Thyroid gland (tissue), 4 donors: ENCODE measurements around the gene SETX. TPM values are rescaled to one million over a fixed set of nuclear protein-coding genes. Genes with fewer than 3 reads are reported as not detected.
"Not testable (repeated sequence)": the region's sequence is repeated elsewhere in the genome, so short reads cannot be mapped to it uniquely, and the experiment has no call there.

Experiments
- DNase-seq, 2 donors: peaks; one replicate each; pipeline ENCODE4 v3.0.0-alpha.2; 2019
- H3K27ac ChIP-seq, 3 donors: fragments of 200-600 bp; sonication (generic); 1 replicate in 2 of 3; 2 replicates in 1 of 3; pipeline ENCODE4 v1.5.1; 2016 to 2019; ENCODE audit warnings: mild to moderate bottlenecking in 1 of 3, moderate library complexity in 1 of 3
- H3K27me3 ChIP-seq: fragments of 200-600 bp; sonication (generic); one replicate; pipeline ENCODE4 v1.5.1; 2019
- H3K36me3 ChIP-seq, 2 donors: fragments of 200-600 bp; sonication (generic); one replicate each; pipeline ENCODE4 v1.5.1; 2016 to 2019
- H3K4me1 ChIP-seq, 2 donors: fragments of 200-600 bp; sonication (generic); one replicate each; pipeline ENCODE4 v1.5.1; 2017 to 2019
- H3K4me3 ChIP-seq, 3 donors: fragments of 200-600 bp; sonication (generic); replicated peaks in 1 of 3; 1 replicate in 2 of 3; 2 replicates in 1 of 3; pipeline ENCODE4 v1.5.1; 2016; ENCODE audit warnings: mild to moderate bottlenecking in 1 of 3
- H3K9me3 ChIP-seq: fragments of 200-600 bp; sonication (generic); one replicate; pipeline ENCODE4 v1.5.1; 2017
- POLR2A ChIP-seq, 2 donors: fragments of 450-650 bp; IDR thresholded peaks; one replicate each; pipeline ENCODE4 v1.6.1; 2017; ENCODE audit warnings: antibody characterized with exemption in 2 of 2, mild to moderate bottlenecking in 2 of 2, moderate library complexity in 1 of 2
- WGBS, 2 donors: methylation state at CpG; one replicate each; pipeline ENCODE4 v1.1.5; 2017; 5-methylcytosine and 5-hydroxymethylcytosine counted together
- intact Hi-C: fragments of 100-400 bp; cut with DNase I; formaldehyde crosslinking; loops from one replicate; pipeline ENCODE4 v1.15.1; 2023
- total RNA-seq, 4 donors: library from RNA; depleted of rRNA; stranded (reverse); fragments of >200 nt; gene quantifications; one replicate each; pipeline ENCODE4 v1.2.3, GENCODE V29; 2016
- TF ChIP-seq, protein P1 (sequence below), 6 experiments: fragments of 200-600 bp in 3 of 6; fragments of 450-650 bp in 3 of 6; sonication (generic) in 3 of 6; IDR thresholded peaks; one replicate each; pipeline ENCODE4 v1.5.1; 2016 to 2019; ENCODE audit warnings: antibody characterized with exemption in 6 of 6, mild to moderate bottlenecking in 2 of 6, inconsistent platforms in 1 of 6, moderate library complexity in 1 of 6

Gene SETX
- total RNA-seq, 4 donors from 2014 or later, result 132 to 192 (median 170) TPM

DNA sequence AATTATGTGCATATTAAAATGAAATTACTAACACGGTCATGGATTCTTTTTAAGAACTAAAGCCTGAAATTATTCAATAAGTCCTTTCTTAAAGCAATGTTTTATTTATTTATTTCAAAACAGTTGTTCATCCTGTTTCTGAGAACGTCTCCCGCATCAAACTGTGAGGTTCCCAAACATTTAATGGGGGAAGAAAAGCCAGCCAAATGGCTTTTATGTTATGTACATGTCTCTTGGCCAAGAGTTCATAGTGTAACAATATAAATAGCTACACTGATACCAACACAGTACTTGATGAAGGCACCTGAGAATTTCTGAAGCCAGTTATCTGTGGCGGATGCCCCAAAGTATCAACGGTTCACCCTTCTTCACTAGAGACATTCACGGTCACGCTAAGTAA is 36.2 kb upstream of the SETX start:
- TF ChIP-seq, protein P1, sequence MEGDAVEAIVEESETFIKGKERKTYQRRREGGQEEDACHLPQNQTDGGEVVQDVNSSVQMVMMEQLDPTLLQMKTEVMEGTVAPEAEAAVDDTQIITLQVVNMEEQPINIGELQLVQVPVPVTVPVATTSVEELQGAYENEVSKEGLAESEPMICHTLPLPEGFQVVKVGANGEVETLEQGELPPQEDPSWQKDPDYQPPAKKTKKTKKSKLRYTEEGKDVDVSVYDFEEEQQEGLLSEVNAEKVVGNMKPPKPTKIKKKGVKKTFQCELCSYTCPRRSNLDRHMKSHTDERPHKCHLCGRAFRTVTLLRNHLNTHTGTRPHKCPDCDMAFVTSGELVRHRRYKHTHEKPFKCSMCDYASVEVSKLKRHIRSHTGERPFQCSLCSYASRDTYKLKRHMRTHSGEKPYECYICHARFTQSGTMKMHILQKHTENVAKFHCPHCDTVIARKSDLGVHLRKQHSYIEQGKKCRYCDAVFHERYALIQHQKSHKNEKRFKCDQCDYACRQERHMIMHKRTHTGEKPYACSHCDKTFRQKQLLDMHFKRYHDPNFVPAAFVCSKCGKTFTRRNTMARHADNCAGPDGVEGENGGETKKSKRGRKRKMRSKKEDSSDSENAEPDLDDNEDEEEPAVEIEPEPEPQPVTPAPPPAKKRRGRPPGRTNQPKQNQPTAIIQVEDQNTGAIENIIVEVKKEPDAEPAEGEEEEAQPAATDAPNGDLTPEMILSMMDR (IDR thresholded peaks at IDR 0.05), result no peak
- no peak for TF ChIP-seq POLR2A (IDR thresholded peaks at IDR 0.05)
- intact Hi-C loops, result no loop called here
- Histone ChIP-seq H3K4me1 (no peaks in the 10 kb centered on the region), H3K36me3 (peaks cover 74 to 80% of the 10 kb centered on the region in 2 donors), H3K27me3 (no peaks in the 10 kb centered on the region), H3K4me3 (no peak overlapping the region), H3K9me3 (no peaks in the 10 kb centered on the region), H3K27ac (no peak overlapping the region)
- 72 to 80% methylated on average over 7 of the region's 7 CpGs for WGBS, 2 donors
- no peak for DNase-seq

DNA sequence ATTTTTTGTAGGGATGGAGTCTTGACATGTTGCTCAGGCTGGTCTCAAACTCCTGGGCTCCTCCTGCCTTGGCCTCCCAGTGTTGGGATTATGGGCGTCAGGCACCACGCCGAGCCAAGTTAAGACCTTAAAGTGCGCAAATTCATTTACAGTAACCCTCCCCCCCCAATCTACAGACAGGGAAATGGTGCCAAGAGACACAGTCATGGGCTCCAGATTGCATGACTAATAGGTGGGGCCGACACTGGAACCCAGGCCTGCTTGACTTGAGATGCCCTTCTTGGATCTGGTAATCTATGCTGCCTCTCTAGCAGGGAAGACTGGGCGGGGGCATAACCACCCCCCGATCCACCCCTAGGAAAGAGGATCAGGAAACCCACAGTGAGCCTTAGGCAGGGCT is 32.3 kb upstream of the SETX start:
- Histone ChIP-seq H3K27ac (no peak overlapping the region), H3K4me1 (no peaks in the 10 kb centered on the region), H3K27me3 (no peaks in the 10 kb centered on the region), H3K36me3 (peaks cover 58 to 61% of the 10 kb centered on the region in 2 donors), H3K9me3 (no peaks in the 10 kb centered on the region), H3K4me3 (no peak overlapping the region)
- WGBS, 2 donors, result 98 to 99% methylated on average over 7 of the region's 7 CpGs
- no peak for DNase-seq
- intact Hi-C loops, result no loop called here
- TF ChIP-seq, protein P1 (IDR thresholded peaks at IDR 0.05), result no peak
- TF ChIP-seq POLR2A (IDR thresholded peaks at IDR 0.05), result no peak

DNA sequence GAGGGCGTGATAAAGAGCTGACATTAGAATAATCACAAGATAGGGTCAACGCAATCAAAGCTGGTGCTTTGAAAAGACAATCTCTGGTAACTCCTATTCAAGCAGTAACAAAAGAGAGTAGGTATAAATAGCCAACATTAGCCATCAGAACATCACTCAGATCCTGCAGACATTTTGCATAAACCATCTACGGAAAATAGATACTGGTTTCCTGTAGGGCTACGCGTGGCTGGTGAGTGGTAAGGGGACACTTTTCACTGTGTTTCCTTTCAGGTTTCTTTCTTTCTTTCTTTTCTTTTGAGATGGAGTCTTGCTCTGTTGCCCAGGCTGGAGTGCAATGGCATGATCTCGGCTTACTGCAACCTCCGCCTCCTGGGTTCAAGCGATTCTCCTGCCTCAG is 29.6 kb upstream of the SETX start:
- Histone ChIP-seq H3K36me3 (peaks cover 31 to 35% of the 10 kb centered on the region in 2 donors), H3K4me1 (no peaks in the 10 kb centered on the region), H3K27me3 (no peaks in the 10 kb centered on the region), H3K4me3 (no peak overlapping the region), H3K9me3 (no peaks in the 10 kb centered on the region), H3K27ac (no peak overlapping the region)
- DNase-seq, result no peak
- WGBS, 2 donors, result 94 to 96% methylated on average over 8 of the region's 8 CpGs
- intact Hi-C loops, result no loop called here
- no peak for TF ChIP-seq POLR2A (IDR thresholded peaks at IDR 0.05)
- TF ChIP-seq, protein P1 (IDR thresholded peaks at IDR 0.05), result no peak

DNA sequence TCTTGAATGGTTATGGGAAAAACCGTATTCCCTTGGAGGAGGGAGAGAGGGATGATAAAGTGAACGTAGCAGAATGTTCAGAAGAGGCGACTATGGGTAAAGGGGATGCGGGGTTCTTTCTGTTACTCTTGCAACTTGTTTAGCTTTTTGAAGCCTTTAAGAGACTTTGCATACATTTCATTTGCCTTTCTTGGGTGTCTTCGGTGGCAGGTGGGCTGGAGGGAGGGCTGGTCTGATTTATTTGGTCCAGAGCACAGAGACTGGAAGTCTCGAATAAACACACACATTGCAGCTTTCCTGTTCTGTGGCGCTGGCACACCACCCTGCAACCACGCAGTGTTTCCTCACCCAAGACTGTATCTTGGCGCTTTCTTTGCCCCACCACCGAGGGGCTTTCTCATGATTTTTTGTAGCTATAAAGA is 28.7 kb upstream of the SETX start:
- no peak for TF ChIP-seq POLR2A (IDR thresholded peaks at IDR 0.05)
- TF ChIP-seq, protein P1 (IDR thresholded peaks at IDR 0.05), result no peak
- no peak overlapping the region for H3K4me3 ChIP-seq
- H3K4me1 ChIP-seq, result no peaks in the 10 kb centered on the region
- 85 to 94% methylated on average over 10 of the region's 10 CpGs for WGBS, 2 donors
- no peak for DNase-seq
- H3K27ac ChIP-seq, result no peak overlapping the region
- intact Hi-C loops, result no loop called here
- H3K36me3 ChIP-seq, result peaks cover 29 to 39% of the 10 kb centered on the region in 2 donors
- no peaks in the 10 kb centered on the region for H3K9me3 ChIP-seq
- no peaks in the 10 kb centered on the region for H3K27me3 ChIP-seq

DNA sequence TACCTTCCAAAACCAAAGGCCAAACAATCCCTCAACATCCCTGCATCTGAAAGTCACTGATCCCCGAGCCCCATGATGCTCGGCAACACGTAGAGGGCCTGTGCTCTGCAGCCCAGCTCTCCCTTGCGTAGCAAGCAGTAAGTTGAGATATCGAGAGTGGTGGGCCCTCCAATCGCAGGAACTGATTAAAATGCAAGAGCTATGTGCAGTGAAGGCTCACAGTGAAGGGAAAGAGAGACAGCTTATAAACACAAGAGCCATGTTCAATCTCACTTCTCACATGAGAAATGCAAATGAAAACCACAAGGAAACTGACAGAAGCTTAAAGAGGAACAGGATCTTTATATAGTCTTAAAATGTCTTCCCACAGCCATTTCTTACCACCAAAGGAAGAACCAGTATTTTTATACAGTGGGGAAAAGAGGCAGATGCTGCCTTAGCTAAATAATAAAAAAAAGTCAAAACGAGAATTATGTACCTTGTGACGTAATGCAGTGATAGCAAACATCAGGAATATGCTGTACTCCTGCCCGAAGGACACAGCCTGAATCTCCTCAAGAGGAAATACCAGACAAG is 27.3 kb upstream of the SETX start:
- peaks cover 18 to 31% of the 10 kb centered on the region in 2 donors for H3K36me3 ChIP-seq
- intact Hi-C loops, result no loop called here
- no peak overlapping the region for H3K4me3 ChIP-seq
- 84 to 91% methylated on average over 9 of the region's 9 CpGs for WGBS, 2 donors
- H3K4me1 ChIP-seq, result no peaks in the 10 kb centered on the region
- no peak for DNase-seq
- H3K27me3 ChIP-seq, result no peaks in the 10 kb centered on the region
- TF ChIP-seq, protein P1 (IDR thresholded peaks at IDR 0.05), result no peak
- no peak for TF ChIP-seq POLR2A (IDR thresholded peaks at IDR 0.05)
- no peaks in the 10 kb centered on the region for H3K9me3 ChIP-seq
- H3K27ac ChIP-seq, result no peak overlapping the region

DNA sequence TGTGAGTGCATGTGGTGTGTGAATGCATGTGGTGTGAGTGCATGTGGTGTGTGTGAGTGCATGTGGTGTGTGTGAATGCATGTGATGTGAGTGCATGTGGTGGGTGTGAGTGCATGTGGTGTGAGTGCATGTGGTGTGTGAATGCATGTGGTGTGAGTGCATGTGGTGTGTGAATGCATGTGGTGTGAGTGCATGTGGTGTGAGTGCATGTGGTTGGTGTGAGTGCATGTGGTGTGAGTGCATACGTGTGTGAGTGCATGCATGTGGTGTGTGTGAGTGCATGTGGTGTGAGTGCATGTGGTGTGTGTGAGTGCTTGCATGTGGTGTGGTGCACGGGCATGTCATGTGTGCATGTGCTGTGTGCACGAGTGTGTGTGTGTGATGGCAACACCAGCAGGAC is 23.6 kb upstream of the SETX start:
- DNase-seq, H3K4me3 ChIP-seq, H3K27ac ChIP-seq, H3K27me3 ChIP-seq, intact Hi-C loops, H3K4me1 ChIP-seq, H3K9me3 ChIP-seq: not testable (repeated sequence)
- peaks cover 0 to 17% of the 10 kb centered on the region in 2 donors for H3K36me3 ChIP-seq
- 94 to 96% methylated on average over 3 of the region's 3 CpGs for WGBS, 2 donors

DNA sequence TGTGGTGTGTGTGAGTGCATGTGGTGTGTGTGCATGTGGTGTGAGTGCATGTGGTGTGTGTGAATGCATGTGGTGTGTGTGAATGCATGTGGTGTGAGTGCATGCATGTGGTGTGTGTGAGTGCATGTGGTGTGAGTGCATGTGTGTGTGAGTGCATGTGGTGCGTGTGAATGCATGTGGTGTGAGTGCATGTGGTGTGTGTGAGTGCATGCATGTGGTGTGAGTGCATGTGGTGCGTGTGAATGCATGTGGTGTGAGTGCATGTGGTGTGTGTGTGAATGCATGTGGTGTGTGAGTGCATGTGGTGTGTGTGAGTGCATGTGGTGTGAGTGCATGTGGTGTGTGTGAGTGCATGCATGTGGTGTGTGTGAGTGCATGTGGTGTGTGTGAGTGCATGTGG is 23.0 kb upstream of the SETX start:
- DNase-seq, H3K9me3 ChIP-seq, H3K27me3 ChIP-seq, H3K4me1 ChIP-seq, intact Hi-C loops, H3K4me3 ChIP-seq, H3K27ac ChIP-seq: not testable (repeated sequence)
- peaks cover 0 to 17% of the 10 kb centered on the region in 2 donors for H3K36me3 ChIP-seq
- 90 to 96% methylated on average over 2 of the region's 2 CpGs for WGBS, 2 donors
